ELF-1 (cell line): ENCODE data around the gene XIAP.
"Not testable (repeated sequence)": the region's sequence is repeated elsewhere in the genome, so short reads cannot be mapped to it uniquely, and the experiment has no call there.

ENCODE experiments used
- DNase-seq: peaks from one replicate; pipeline ENCODE4 v3.0.0-alpha.2; 2016; ENCODE audit warnings: low read depth, low spot score

Gene XIAP

GRCh38 chrX:123859846-123860838, at the start of gene XIAP:
Gene XIAP (plus strand): TSS chrX:123860053. CDS start chrX:123885663, 25,610 bp downstream.
- DNase-seq = peak; percentile 96

- DNase-seq = no peak
Measured at GRCh38 chrX:123814343-123814742, 45.5 kb upstream of the XIAP start.

GRCh38 chrX:123814934-123815394, 44.9 kb upstream of the XIAP start:
- DNase-seq = peak; percentile 68

DNA sequence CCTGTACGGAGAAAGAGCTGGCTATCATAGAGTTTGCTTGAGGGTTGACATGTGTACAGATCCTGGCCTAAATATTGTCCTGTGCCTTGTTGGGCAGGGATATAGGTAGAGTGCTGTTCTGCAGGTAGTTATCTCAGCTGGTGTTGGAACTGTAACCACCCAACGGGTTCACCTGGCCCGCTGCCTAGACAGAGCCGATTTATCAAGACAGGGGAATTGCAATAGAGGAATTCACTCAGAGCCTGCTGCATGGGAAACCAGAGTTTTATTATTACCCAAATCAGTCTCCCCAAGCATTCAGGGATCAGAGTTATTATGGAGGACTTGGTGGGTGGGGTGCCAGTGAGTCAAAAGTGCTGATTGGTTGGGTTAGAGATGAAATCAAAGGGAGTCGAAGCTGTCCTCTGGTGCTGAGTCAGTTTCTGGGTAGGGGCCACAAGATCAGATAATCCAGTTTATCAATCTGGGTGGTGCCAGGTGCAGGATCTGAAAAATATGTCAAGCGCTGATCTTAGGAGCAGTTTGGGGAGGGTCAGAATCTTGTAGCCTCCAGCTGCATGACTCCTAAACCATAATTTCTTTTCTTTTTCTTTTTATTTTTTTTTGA, 42.5 kb upstream of the XIAP start:
- no peak for DNase-seq

DNA sequence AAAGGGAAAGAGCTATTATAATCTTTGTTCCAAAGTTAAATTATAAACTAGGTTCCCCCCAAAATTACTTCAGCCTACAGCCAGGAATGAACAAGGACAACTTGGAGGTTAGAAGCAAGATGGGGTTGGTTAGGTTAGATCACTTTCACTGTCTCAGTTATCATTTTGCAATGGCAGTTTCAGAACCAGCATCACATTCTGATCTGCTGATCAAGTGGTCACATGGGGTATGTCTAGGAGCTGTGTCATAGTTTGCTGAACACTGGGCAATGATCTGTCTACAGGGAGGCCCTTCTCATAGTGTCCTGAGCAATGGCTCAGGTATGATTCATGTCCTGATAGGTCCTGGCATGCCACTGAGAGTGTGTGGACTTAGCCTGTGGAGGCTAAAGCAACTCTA, 41.6 kb upstream of the XIAP start:
- DNase-seq = no peak

DNA sequence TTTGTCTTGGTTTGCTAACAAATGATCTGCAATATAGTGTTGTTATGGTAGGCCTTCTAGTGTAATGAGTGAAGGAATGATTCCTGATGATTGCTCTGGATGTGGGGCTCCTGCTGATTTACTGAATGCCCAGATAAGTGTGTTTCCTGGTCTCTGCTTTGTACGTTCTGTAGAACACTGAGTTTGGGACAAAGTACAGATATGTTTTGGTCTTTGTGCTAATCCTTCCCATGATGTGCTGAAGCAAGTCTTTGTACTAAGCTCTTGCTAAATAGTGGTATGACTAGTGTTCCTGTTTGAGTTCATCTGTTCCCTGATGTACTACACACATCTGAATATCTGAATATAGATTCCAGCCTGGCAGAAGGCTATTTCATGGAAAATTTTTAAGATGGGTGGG, 36.9 kb upstream of the XIAP start:
- DNase-seq = no peak

DNA sequence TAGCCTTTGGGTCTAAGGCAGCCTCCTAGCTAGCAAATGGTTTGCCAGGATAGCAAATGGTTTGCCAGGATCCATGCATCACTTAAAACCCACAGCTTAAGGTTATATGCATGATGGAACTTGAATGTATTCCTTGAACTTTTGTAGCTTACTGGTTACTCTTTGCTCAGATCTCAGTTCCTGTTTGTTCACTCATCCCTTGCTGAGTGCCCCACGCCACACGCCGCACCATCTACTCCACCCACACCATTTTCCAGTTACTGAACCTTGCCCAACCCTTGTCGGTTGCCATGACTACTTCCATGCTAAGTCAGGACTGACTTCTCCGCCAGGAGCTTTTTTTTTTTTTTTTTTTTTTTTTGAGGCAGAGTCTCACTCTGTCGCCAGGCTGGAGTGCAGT, 29.5 kb upstream of the XIAP start:
- no peak for DNase-seq

- peak; percentile 80 for DNase-seq
Measured at GRCh38 chrX:123833387-123833786, 26.5 kb upstream of the XIAP start.

DNA sequence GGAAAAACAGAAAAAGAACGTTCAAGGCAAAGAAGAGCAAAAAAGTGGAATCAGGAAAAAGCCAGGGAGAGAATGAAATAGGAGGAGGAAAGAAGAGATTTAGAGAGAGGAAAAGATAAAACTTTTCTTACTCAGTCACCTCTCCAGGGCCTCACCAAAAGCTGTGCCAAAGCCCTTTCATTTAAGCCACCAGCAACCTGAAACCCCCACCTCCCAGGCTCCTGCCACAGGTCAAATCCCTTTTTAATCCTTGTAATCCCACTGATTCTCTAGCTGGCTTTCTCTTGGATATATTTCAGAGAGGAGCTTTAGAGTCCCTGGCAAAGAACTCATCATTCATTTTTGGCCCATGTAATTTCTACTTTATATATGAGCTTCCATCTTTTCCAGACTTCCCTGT, 25.7 kb upstream of the XIAP start:
- DNase-seq = peak; percentile 34

GRCh38 chrX:123835661-123836371, 24.0 kb upstream of the XIAP start:
- no peak for DNase-seq

GRCh38 chrX:123845129-123845528, 14.7 kb upstream of the XIAP start:
- DNase-seq = not testable (repeated sequence)

GRCh38 chrX:123846577-123847038, 13.2 kb upstream of the XIAP start:
- peak; percentile 34 for DNase-seq

- no peak for DNase-seq
Measured at GRCh38 chrX:123847056-123847455, 12.8 kb upstream of the XIAP start.

DNA sequence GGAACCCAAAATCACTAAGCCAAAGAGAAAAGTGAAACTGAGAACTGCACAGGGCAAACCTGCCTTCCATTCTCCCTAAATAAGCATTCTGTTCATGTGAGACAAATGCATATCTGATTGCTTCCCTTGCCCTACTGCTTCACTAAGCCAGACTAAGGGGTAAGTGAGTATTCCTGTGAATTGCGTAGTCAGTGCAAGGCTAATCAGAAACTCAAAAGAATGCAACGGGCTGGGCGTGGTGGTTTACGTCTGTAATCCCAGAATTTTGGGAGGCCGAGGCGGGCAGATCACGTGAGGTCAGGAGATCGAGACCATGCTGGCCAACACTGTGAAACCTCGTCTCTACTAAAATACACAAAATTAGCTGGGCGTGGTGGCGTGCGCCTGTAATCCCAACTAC, 10.8 kb upstream of the XIAP start:
- DNase-seq = peak; percentile 41

DNA sequence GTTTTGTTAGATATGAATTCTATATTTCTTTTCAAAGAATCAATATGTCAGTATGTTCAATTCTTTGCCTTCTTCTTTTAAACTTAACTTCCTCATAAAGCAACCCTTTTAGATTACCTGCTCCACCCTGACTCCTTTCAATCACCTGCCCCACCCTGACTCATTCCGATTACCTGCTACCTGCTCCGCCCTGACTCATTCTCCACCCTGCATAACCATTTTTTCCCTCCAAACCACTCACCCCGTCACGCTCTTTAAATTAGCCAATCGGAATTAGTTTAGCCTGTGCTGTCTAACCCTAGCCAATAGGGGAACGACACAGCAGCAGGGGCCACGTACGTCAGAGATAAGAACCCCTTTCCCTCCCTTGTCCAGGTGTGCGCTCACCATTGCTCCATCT, 9.9 kb upstream of the XIAP start:
- DNase-seq = not testable (repeated sequence)

GRCh38 chrX:123851079-123851478, 8.8 kb upstream of the XIAP start:
- no peak for DNase-seq

GRCh38 chrX:123854329-123854728, 5.5 kb upstream of the XIAP start:
- no peak for DNase-seq

DNA sequence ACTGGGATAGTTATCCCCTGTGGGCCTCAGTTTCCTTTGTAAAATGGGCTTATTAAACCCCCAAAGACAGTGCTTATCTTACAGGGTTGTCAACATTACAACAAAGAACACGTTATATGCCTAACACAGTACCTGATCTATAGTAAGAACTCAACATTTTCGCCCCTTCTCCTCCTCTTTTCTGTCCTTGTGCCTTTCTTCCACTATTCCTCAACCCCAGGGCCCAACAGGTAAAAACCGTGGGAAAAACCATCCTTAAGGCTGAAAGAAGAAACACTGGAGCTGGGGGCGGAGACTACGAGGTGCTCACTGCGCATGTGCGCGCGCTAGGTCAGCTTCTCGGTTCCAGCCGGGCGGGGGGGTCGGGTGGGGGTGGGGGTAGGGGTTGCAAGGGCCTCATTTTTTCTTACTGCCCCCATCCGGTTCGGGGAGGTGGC, 426 bp upstream of the XIAP start:
- no peak for DNase-seq

GRCh38 chrX:123860983-123861382, 1.1 kb downstream of the XIAP start:
- no peak for DNase-seq

DNA sequence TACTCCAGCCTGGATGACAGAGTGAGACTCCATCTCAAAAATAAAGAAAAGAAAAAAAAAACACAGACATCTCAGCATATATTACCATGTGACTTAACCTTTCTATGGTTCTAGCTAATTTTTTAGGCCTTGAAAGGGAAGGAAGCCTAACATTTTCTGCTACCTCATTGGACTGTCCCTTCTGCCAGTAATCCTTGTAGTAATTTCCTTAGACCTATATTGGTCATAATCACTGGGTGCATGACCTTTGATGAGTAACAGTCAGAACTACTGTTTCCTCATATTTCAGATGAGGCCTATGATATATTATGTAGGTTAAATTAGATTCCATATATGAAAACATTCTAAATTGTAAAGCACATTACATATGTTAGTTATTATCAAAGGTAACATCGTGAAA, 9.6 kb downstream of the XIAP start:
- DNase-seq = no peak

DNA sequence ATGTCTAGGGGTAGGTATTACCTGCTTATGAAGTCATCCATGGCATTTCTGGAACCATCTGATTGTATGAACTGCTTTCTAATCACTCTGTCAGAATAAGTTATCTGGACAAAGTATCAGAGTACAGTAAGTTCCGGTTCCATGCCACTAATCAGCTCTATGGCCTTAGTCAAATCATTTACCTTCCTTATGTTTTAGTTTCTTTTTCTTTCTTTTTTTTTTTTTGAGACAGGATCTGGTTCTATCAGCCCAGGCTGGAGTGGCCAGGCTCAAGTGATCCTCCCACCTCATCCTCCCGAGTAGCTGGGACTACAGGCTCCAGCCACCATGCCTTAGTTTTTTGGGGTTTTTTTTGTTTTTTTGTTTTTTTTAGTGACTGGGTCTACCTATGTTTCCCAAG, 11.5 kb downstream of the XIAP start:
- DNase-seq = no peak

DNA sequence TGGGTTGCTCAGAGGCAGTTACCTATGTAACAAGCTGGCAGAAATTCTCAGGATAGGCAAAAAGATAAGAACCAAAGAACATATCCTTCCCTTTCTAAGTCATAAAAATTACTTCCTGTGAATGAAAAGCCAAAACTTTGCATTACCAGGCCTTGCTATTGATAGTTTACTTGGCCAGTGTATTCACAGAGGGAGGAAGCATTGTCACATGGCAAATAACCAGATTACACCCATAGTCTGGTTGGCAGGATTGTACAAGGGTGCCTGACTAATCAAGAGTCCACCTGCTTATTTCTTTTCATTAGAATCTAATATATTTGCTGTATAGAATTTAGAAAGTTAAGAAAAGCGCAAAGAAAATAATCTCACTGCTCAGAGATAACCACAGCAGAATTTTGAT, 14.1 kb downstream of the XIAP start:
- no peak for DNase-seq
